Measurements from ENCODE around the gene LRRN4. TPM values are rescaled to one million over a fixed set of nuclear protein-coding genes. Genes with fewer than 3 reads are reported as not detected.

Gene LRRN4
- polyA plus RNA-seq, 4 donors = 0.06 to 0.15 TPM; not detected in 2

GRCh38 chr20:6091661-6092060 lies 37.8 kb upstream of the LRRN4 start:
- DNase-seq = no peak
- Histone ChIP-seq H3K9me3 (ENCODE audit: control insufficient read depth in 2 of 2, insufficient read depth in 1 of 2, low read depth in 1 of 2, low read length in 1 of 2) (no peaks in the 10 kb centered on the region), H3K4me1 (ENCODE audit: control insufficient read depth in 3 of 3, insufficient read depth in 2 of 3, low read depth in 1 of 3, low read length in 2 of 3) (peaks cover 0 to 28% (median 2%) of the 10 kb centered on the region in 3 donors), H3K27ac (ENCODE audit: low read depth in 1 of 3, low read length in 2 of 3) (no peak overlapping the region), H3K27me3 (ENCODE audit: control insufficient read depth in 3 of 3, insufficient read depth in 3 of 3, low read length in 3 of 3) (no peaks in the 10 kb centered on the region), H3K4me3 (ENCODE audit: low read depth in 1 of 3, low read length in 3 of 3) (no peak overlapping the region), H3K36me3 (ENCODE audit: control insufficient read depth in 3 of 3, insufficient read depth in 2 of 3, low read depth in 1 of 3, low read length in 3 of 3) (peaks cover 0 to 37% (median 0%) of the 10 kb centered on the region in 3 donors)
- FAIRE-seq = no peak
- 68 to 87% (median 82%) methylated on average over 8 of the region's 8 CpGs for WGBS, 3 donors

- H3K36me3 ChIP-seq (ENCODE audit: control insufficient read depth in 3 of 3, insufficient read depth in 2 of 3, low read depth in 1 of 3, low read length in 3 of 3) = peaks cover 0 to 55% (median 0%) of the 10 kb centered on the region in 3 donors
- H3K4me3 ChIP-seq (ENCODE audit: low read depth in 1 of 3, low read length in 3 of 3) = no peak overlapping the region
- H3K4me1 ChIP-seq (ENCODE audit: control insufficient read depth in 3 of 3, insufficient read depth in 2 of 3, low read depth in 1 of 3, low read length in 2 of 3) = no peaks in the 10 kb centered on the region
- no peaks in the 10 kb centered on the region for H3K9me3 ChIP-seq (ENCODE audit: control insufficient read depth in 2 of 2, insufficient read depth in 1 of 2, low read depth in 1 of 2, low read length in 1 of 2)
- FAIRE-seq = no peak
- H3K27me3 ChIP-seq (ENCODE audit: control insufficient read depth in 3 of 3, insufficient read depth in 3 of 3, low read length in 3 of 3) = no peaks in the 10 kb centered on the region
- no peak for DNase-seq
- WGBS, 3 donors = 56 to 89% (median 77%) methylated on average over 2 of the region's 2 CpGs
- H3K27ac ChIP-seq (ENCODE audit: low read depth in 1 of 3, low read length in 2 of 3) = no peak overlapping the region
Measured at GRCh38 chr20:6086868-6087267, 33.0 kb upstream of the LRRN4 start.

GRCh38 chr20:6083926-6084325 lies 30.1 kb upstream of the LRRN4 start:
- no peak for FAIRE-seq
- Histone ChIP-seq H3K36me3 (ENCODE audit: control insufficient read depth in 3 of 3, insufficient read depth in 2 of 3, low read depth in 1 of 3, low read length in 3 of 3) (peaks cover 0 to 44% (median 2%) of the 10 kb centered on the region in 3 donors), H3K27ac (ENCODE audit: low read depth in 1 of 3, low read length in 2 of 3) (no peak overlapping the region), H3K27me3 (ENCODE audit: control insufficient read depth in 3 of 3, insufficient read depth in 3 of 3, low read length in 3 of 3) (no peaks in the 10 kb centered on the region), H3K9me3 (ENCODE audit: control insufficient read depth in 2 of 2, insufficient read depth in 1 of 2, low read depth in 1 of 2, low read length in 1 of 2) (no peaks in the 10 kb centered on the region), H3K4me1 (ENCODE audit: control insufficient read depth in 3 of 3, insufficient read depth in 2 of 3, low read depth in 1 of 3, low read length in 2 of 3) (no peaks in the 10 kb centered on the region), H3K4me3 (ENCODE audit: low read depth in 1 of 3, low read length in 3 of 3) (no peak overlapping the region)
- WGBS, 3 donors = 77 to 79% (median 77%) methylated on average over 9 of the region's 9 CpGs
- no peak for DNase-seq

- Histone ChIP-seq H3K4me3 (ENCODE audit: low read depth in 1 of 3, low read length in 3 of 3) (no peak overlapping the region), H3K9me3 (ENCODE audit: control insufficient read depth in 2 of 2, insufficient read depth in 1 of 2, low read depth in 1 of 2, low read length in 1 of 2) (no peaks in the 10 kb centered on the region), H3K36me3 (ENCODE audit: control insufficient read depth in 3 of 3, insufficient read depth in 2 of 3, low read depth in 1 of 3, low read length in 3 of 3) (peaks cover 0 to 47% (median 3%) of the 10 kb centered on the region in 3 donors), H3K27ac (ENCODE audit: low read depth in 1 of 3, low read length in 2 of 3) (no peak overlapping the region), H3K27me3 (ENCODE audit: control insufficient read depth in 3 of 3, insufficient read depth in 3 of 3, low read length in 3 of 3) (no peaks in the 10 kb centered on the region), H3K4me1 (ENCODE audit: control insufficient read depth in 3 of 3, insufficient read depth in 2 of 3, low read depth in 1 of 3, low read length in 2 of 3) (peaks cover 0 to 9% (median 2%) of the 10 kb centered on the region in 3 donors)
- DNase-seq = no peak
- WGBS, 3 donors = 77 to 86% (median 78%) methylated on average over 2 of the region's 2 CpGs
- FAIRE-seq = no peak
Measured at GRCh38 chr20:6081236-6081635, 27.4 kb upstream of the LRRN4 start.

GRCh38 chr20:6079016-6079415 lies 25.2 kb upstream of the LRRN4 start:
- 61 to 71% (median 69%) methylated on average over 2 of the region's 2 CpGs for WGBS, 3 donors
- FAIRE-seq (no peak), DNase-seq (no peak)
- no peaks in the 10 kb centered on the region for H3K27me3 ChIP-seq (ENCODE audit: control insufficient read depth in 3 of 3, insufficient read depth in 3 of 3, low read length in 3 of 3)
- peaks cover 0 to 30% (median 2%) of the 10 kb centered on the region in 3 donors for H3K4me1 ChIP-seq (ENCODE audit: control insufficient read depth in 3 of 3, insufficient read depth in 2 of 3, low read depth in 1 of 3, low read length in 2 of 3)
- no peaks in the 10 kb centered on the region for H3K9me3 ChIP-seq (ENCODE audit: control insufficient read depth in 2 of 2, insufficient read depth in 1 of 2, low read depth in 1 of 2, low read length in 1 of 2)
- H3K4me3 ChIP-seq (ENCODE audit: low read depth in 1 of 3, low read length in 3 of 3) = no peak overlapping the region
- no peak overlapping the region for H3K27ac ChIP-seq (ENCODE audit: low read depth in 1 of 3, low read length in 2 of 3)
- H3K36me3 ChIP-seq (ENCODE audit: control insufficient read depth in 3 of 3, insufficient read depth in 2 of 3, low read depth in 1 of 3, low read length in 3 of 3) = peaks cover 0 to 43% (median 3%) of the 10 kb centered on the region in 3 donors

GRCh38 chr20:6075428-6076219 lies 21.8 kb upstream of the LRRN4 start:
- WGBS, 3 donors = 29 to 55% (median 34%) methylated on average over 8 of the region's 8 CpGs
- Histone ChIP-seq H3K4me3 (ENCODE audit: low read depth in 1 of 3, low read length in 3 of 3) (no peak overlapping the region), H3K36me3 (ENCODE audit: control insufficient read depth in 3 of 3, insufficient read depth in 2 of 3, low read depth in 1 of 3, low read length in 3 of 3) (peaks cover 0 to 38% (median 5%) of the 10 kb centered on the region in 3 donors), H3K4me1 (ENCODE audit: control insufficient read depth in 3 of 3, insufficient read depth in 2 of 3, low read depth in 1 of 3, low read length in 2 of 3) (peaks cover 0 to 31% (median 2%) of the 10 kb centered on the region in 3 donors), H3K27ac (ENCODE audit: low read depth in 1 of 3, low read length in 2 of 3) (peak overlapping the region; percentile 38 to 73 (median 71)), H3K9me3 (ENCODE audit: control insufficient read depth in 2 of 2, insufficient read depth in 1 of 2, low read depth in 1 of 2, low read length in 1 of 2) (no peaks in the 10 kb centered on the region), H3K27me3 (ENCODE audit: control insufficient read depth in 3 of 3, insufficient read depth in 3 of 3, low read length in 3 of 3) (no peaks in the 10 kb centered on the region)
- DNase-seq (peak; percentile 78 to 81), FAIRE-seq (no peak)

- peaks cover 0 to 31% (median 2%) of the 10 kb centered on the region in 3 donors for H3K4me1 ChIP-seq (ENCODE audit: control insufficient read depth in 3 of 3, insufficient read depth in 2 of 3, low read depth in 1 of 3, low read length in 2 of 3)
- no peak for DNase-seq
- no peaks in the 10 kb centered on the region for H3K9me3 ChIP-seq (ENCODE audit: control insufficient read depth in 2 of 2, insufficient read depth in 1 of 2, low read depth in 1 of 2, low read length in 1 of 2)
- H3K27me3 ChIP-seq (ENCODE audit: control insufficient read depth in 3 of 3, insufficient read depth in 3 of 3, low read length in 3 of 3) = no peaks in the 10 kb centered on the region
- H3K36me3 ChIP-seq (ENCODE audit: control insufficient read depth in 3 of 3, insufficient read depth in 2 of 3, low read depth in 1 of 3, low read length in 3 of 3) = peaks cover 0 to 43% (median 5%) of the 10 kb centered on the region in 3 donors
- H3K4me3 ChIP-seq (ENCODE audit: low read depth in 1 of 3, low read length in 3 of 3) = no peak overlapping the region
- peak overlapping the region in 1 of 3 donors; percentile 71 for H3K27ac ChIP-seq (ENCODE audit: low read depth in 1 of 3, low read length in 2 of 3)
- WGBS, 3 donors = 61 to 71% (median 64%) methylated on average over 2 of the region's 2 CpGs
- FAIRE-seq = no peak
Measured at GRCh38 chr20:6074784-6075183, 20.9 kb upstream of the LRRN4 start.

- H3K36me3 ChIP-seq (ENCODE audit: control insufficient read depth in 3 of 3, insufficient read depth in 2 of 3, low read depth in 1 of 3, low read length in 3 of 3) = peaks cover 0 to 46% (median 5%) of the 10 kb centered on the region in 3 donors
- no peaks in the 10 kb centered on the region for H3K9me3 ChIP-seq (ENCODE audit: control insufficient read depth in 2 of 2, insufficient read depth in 1 of 2, low read depth in 1 of 2, low read length in 1 of 2)
- 43 to 58% (median 45%) methylated on average over 2 of the region's 2 CpGs for WGBS, 3 donors
- FAIRE-seq (no peak), DNase-seq (peak; percentile 63 to 72)
- no peaks in the 10 kb centered on the region for H3K27me3 ChIP-seq (ENCODE audit: control insufficient read depth in 3 of 3, insufficient read depth in 3 of 3, low read length in 3 of 3)
- no peak overlapping the region for H3K4me3 ChIP-seq (ENCODE audit: low read depth in 1 of 3, low read length in 3 of 3)
- peaks cover 0 to 31% (median 2%) of the 10 kb centered on the region in 3 donors for H3K4me1 ChIP-seq (ENCODE audit: control insufficient read depth in 3 of 3, insufficient read depth in 2 of 3, low read depth in 1 of 3, low read length in 2 of 3)
- peak overlapping the region in 1 of 3 donors; percentile 37 for H3K27ac ChIP-seq (ENCODE audit: low read depth in 1 of 3, low read length in 2 of 3)
Measured at GRCh38 chr20:6074145-6074561, 20.3 kb upstream of the LRRN4 start.

All from small intestine (tissue), 7 donors.